Ovary (tissue), 3 donors: ENCODE measurements around the gene KRTAP3-2.

Experiments used
- CTCF ChIP-seq, 3 donors: fragments of 450-650 bp in 2 of 3; fragments of 200-600 bp in 1 of 3; IDR thresholded peaks; one replicate each; pipeline versions ENCODE4 v1.5.1 to v1.8.0; 2016 to 2022; ENCODE audit warnings: antibody characterized with exemption in 3 of 3, mild to moderate bottlenecking in 1 of 3
- EP300 ChIP-seq: sonication (generic); formaldehyde crosslinking; IDR thresholded peaks from one replicate; pipeline ENCODE4 v1.6.1; 2017; ENCODE audit warnings: antibody characterized with exemption
- POLR2A ChIP-seq: fragments of 450-650 bp; IDR thresholded peaks from one replicate; pipeline ENCODE4 v1.6.1; 2017; ENCODE audit warnings: antibody characterized with exemption, mild to moderate bottlenecking, moderate library complexity
- donor health status: DM: no; HTN: no; CAD: no.

- TF ChIP-seq CTCF (IDR thresholded peaks at IDR 0.05) (no peak), EP300 (no peak), POLR2A (no peak)
Observed at GRCh38 chr17:41008811-41009210, 9.1 kb upstream of the KRTAP3-2 start, which contains the start of gene KRTAP3-1.
